ENCODE measurements around the gene PDE4D. TPM values are rescaled to one million over a fixed set of nuclear protein-coding genes. Genes with fewer than 3 reads are reported as not detected.
"Not testable (repeated sequence)": the region's sequence is repeated elsewhere in the genome, so short reads cannot be mapped to it uniquely, and the experiment has no call there.

PDE4D gene
- total and polyA plus RNA-seq, 12 donors = 1.2 to 18.9 (median 2.1) TPM

- Histone ChIP-seq H3K4me1 (replicated peaks in 1 of 2) (no peaks in the 10 kb centered on the region), H3K9me3 (replicated peaks in 1 of 3) (no peaks in the 10 kb centered on the region), H3K27me3 (no peaks in the 10 kb centered on the region), H3K36me3 (replicated peaks in 1 of 2) (no peaks in the 10 kb centered on the region), H3K4me3 (no peak overlapping the region), H3K27ac (no peak overlapping the region)
- intact Hi-C loops (cut with DNase I) = no loop called here
- TF ChIP-seq CTCF (IDR thresholded peaks at IDR 0.05) (no peak), POLR2A (IDR thresholded peaks at IDR 0.05) (no peak)
- no peak for DNase-seq
- 85 to 90% (median 89%) methylated on average over 3 of the region's 3 CpGs for WGBS, 4 donors
Observed at GRCh38 chr5:59312223-59312622, 581.3 kb downstream of the PDE4D start.

- DNase-seq; intact Hi-C loops (cut with DNase I); H3K4me1 ChIP-seq (replicated peaks in 1 of 2); H3K27ac ChIP-seq; H3K36me3 ChIP-seq (replicated peaks in 1 of 2); H3K4me3 ChIP-seq; H3K27me3 ChIP-seq; H3K9me3 ChIP-seq (replicated peaks in 1 of 3): not testable (repeated sequence)
- 80 to 96% (median 89%) methylated on average over 2 of the region's 2 CpGs for WGBS, 4 donors
Observed at GRCh38 chr5:59308685-59309084, 584.8 kb downstream of the PDE4D start.

GRCh38 chr5:59303289-59303716 lies 590.2 kb downstream of the PDE4D start:
- H3K27ac ChIP-seq; H3K4me1 ChIP-seq (replicated peaks in 1 of 2); H3K9me3 ChIP-seq (replicated peaks in 1 of 3); H3K27me3 ChIP-seq; H3K36me3 ChIP-seq (replicated peaks in 1 of 2); H3K4me3 ChIP-seq; DNase-seq; intact Hi-C loops (cut with DNase I): not testable (repeated sequence)
- WGBS, 4 donors = 70 to 79% (median 71%) methylated on average over 3 of the region's 3 CpGs

- H3K27me3 ChIP-seq; H3K9me3 ChIP-seq (replicated peaks in 1 of 3); H3K4me1 ChIP-seq (replicated peaks in 1 of 2); H3K36me3 ChIP-seq (replicated peaks in 1 of 2); H3K4me3 ChIP-seq; intact Hi-C loops (cut with DNase I); DNase-seq; H3K27ac ChIP-seq: not testable (repeated sequence)
- 75 to 95% (median 82%) methylated on average over 1 of the region's 1 CpG for WGBS, 4 donors
Observed at GRCh38 chr5:59302509-59302908, 591.0 kb downstream of the PDE4D start.

GRCh38 chr5:59301727-59302126 lies 591.8 kb downstream of the PDE4D start:
- no peaks in the 10 kb centered on the region for H3K27me3 ChIP-seq
- peaks cover 0 to 2% of the 10 kb centered on the region in 2 donors for H3K4me1 ChIP-seq (replicated peaks in 1 of 2)
- no peak for TF ChIP-seq POLR2A (IDR thresholded peaks at IDR 0.05)
- no peak for TF ChIP-seq CTCF (IDR thresholded peaks at IDR 0.05)
- WGBS, 4 donors = 68 to 80% (median 76%) methylated on average over 4 of the region's 4 CpGs
- no peak overlapping the region for H3K4me3 ChIP-seq
- DNase-seq = no peak
- intact Hi-C loops (cut with DNase I) = no loop called here
- no peaks in the 10 kb centered on the region for H3K36me3 ChIP-seq (replicated peaks in 1 of 2)
- no peak overlapping the region for H3K27ac ChIP-seq
- no peaks in the 10 kb centered on the region for H3K9me3 ChIP-seq (replicated peaks in 1 of 3)

- no peak for DNase-seq
- Histone ChIP-seq H3K4me3 (no peak overlapping the region), H3K9me3 (replicated peaks in 1 of 3) (no peaks in the 10 kb centered on the region), H3K36me3 (replicated peaks in 1 of 2) (no peaks in the 10 kb centered on the region), H3K27ac (no peak overlapping the region), H3K27me3 (no peaks in the 10 kb centered on the region), H3K4me1 (replicated peaks in 1 of 2) (peaks cover 0 to 8% of the 10 kb centered on the region in 2 donors)
- intact Hi-C loops (cut with DNase I) = no loop called here
- TF ChIP-seq POLR2A (IDR thresholded peaks at IDR 0.05) (no peak), CTCF (IDR thresholded peaks at IDR 0.05) (no peak)
- 92 to 100% (median 93%) methylated on average over 1 of the region's 1 CpG; no CpG with 5 or more reads in 1 of the 4 donors for WGBS, 4 donors
Observed at GRCh38 chr5:59300930-59301329, 592.6 kb downstream of the PDE4D start.
